ENCODE measurements around the gene COL5A3. TPM values are rescaled to one million over a fixed set of nuclear protein-coding genes. Genes with fewer than 3 reads are reported as not detected.

COL5A3 gene
- total RNA-seq, 1 donor from 2014 or later: 0.68 TPM

GRCh38 chr19:10010939-10011338 is 635 bp upstream of the COL5A3 start:
- DNase-seq: no peak

- no peak for DNase-seq
Observed at GRCh38 chr19:10009714-10010224, 535 bp downstream of the COL5A3 start.

- DNase-seq: no peak
Observed at GRCh38 chr19:10008184-10008765, 2.0 kb downstream of the COL5A3 start.

GRCh38 chr19:10007371-10008183 is 2.7 kb downstream of the COL5A3 start:
- DNase-seq: no peak

GRCh38 chr19:10006752-10007323 is 3.5 kb downstream of the COL5A3 start:
- no peak for DNase-seq

GRCh38 chr19:10006335-10006708 is 4.0 kb downstream of the COL5A3 start:
- DNase-seq: no peak

GRCh38 chr19:10005632-10006334 is 4.5 kb downstream of the COL5A3 start:
- DNase-seq: no peak

- DNase-seq: no peak
Observed at GRCh38 chr19:10004617-10005016, 5.7 kb downstream of the COL5A3 start.

- no peak for DNase-seq
Observed at GRCh38 chr19:10003271-10003670, 7.0 kb downstream of the COL5A3 start.

- DNase-seq: peak; percentile 11
Observed at GRCh38 chr19:10001899-10002298, 8.4 kb downstream of the COL5A3 start.

- peak; percentile 77 for DNase-seq
Observed at GRCh38 chr19:10000171-10000826, 10.0 kb downstream of the COL5A3 start.

GRCh38 chr19:9996541-9996940 is 13.8 kb downstream of the COL5A3 start:
- DNase-seq: no peak

GRCh38 chr19:9995999-9996398 is 14.3 kb downstream of the COL5A3 start:
- DNase-seq: no peak

GRCh38 chr19:9995084-9995483 is 15.2 kb downstream of the COL5A3 start:
- no peak for DNase-seq

GRCh38 chr19:9991425-9992191 is 18.7 kb downstream of the COL5A3 start:
- DNase-seq: no peak

- DNase-seq: no peak
Observed at GRCh38 chr19:9989504-9989903, 20.8 kb downstream of the COL5A3 start.

GRCh38 chr19:9986787-9987281 is 23.5 kb downstream of the COL5A3 start:
- no peak for DNase-seq

- DNase-seq: no peak
Observed at GRCh38 chr19:9981406-9982260, 28.7 kb downstream of the COL5A3 start.

- DNase-seq: no peak
Observed at GRCh38 chr19:9972103-9972502, 38.2 kb downstream of the COL5A3 start.

GRCh38 chr19:9971166-9971897 is 39.0 kb downstream of the COL5A3 start:
- DNase-seq: no peak
